Panc1 (cell line): ENCODE measurements around the gene ATIC. TPM values are rescaled to one million over a fixed set of nuclear protein-coding genes. Genes with fewer than 3 reads are reported as not detected.

Source experiments
- ATAC-seq: fragments of 200-7000 bp; cut with Tn5 transposase; 2 replicates; pipeline ENCODE4 v1.9.1; 2020; ENCODE audit warnings: mild to moderate bottlenecking, moderate library complexity
- BruUV-seq: library from RNA; stranded (reverse); fragments of 400-500 nt; replicated peaks from 2 replicates; lab custom pipeline; 2021; lab: Mats Ljungman, UMichigan
- CTCF ChIA-PET: fragments of 300-600 bp; sonication (Branson Sonifier 250); formaldehyde crosslinking; loops from one replicate; lab custom pipeline; 2022; ENCODE audit warnings: antibody characterized with exemption; lab: Charles Lee
- POLR2A ChIA-PET: fragments of 300-600 bp; sonication (Branson Sonifier 250); formaldehyde crosslinking; loops from one replicate; lab custom pipeline; 2022; ENCODE audit warnings: antibody characterized with exemption; lab: Charles Lee
- DNase-seq: peaks from one replicate; pipeline ENCODE4 v3.0.0-alpha.2; 2010; ENCODE audit warnings: low read depth, low spot score
- H3K27ac ChIP-seq: 2 replicates; pipeline ENCODE4 v1.5.1; 2011; ENCODE audit warnings: mild to moderate bottlenecking, low read length, inconsistent platforms
- H3K27me3 ChIP-seq: fragments of 200-500 bp; sonication (Bioruptor generic); 2 replicates; pipeline ENCODE4 v1.6.0; 2014; ENCODE audit warnings: low read length, inconsistent platforms; ENCODE audit not compliant: control insufficient read depth, insufficient read depth
- H3K36me3 ChIP-seq: fragments of 200-500 bp; sonication (Bioruptor generic); 2 replicates; pipeline ENCODE4 v1.5.1; 2014; ENCODE audit warnings: inconsistent platforms, mild to moderate bottlenecking, low read length, moderate library complexity; ENCODE audit not compliant: control insufficient read depth, insufficient read depth
- H3K4me1 ChIP-seq: 2 replicates; pipeline ENCODE4 v1.5.1; 2011; ENCODE audit warnings: inconsistent platforms, mild to moderate bottlenecking, low read length, moderate library complexity; ENCODE audit not compliant: control insufficient read depth, insufficient read depth
- H3K4me3 ChIP-seq, 2 experiments: 2 replicates each; pipeline ENCODE4 v1.5.1; 2011 to 2012; ENCODE audit warnings: low read depth in 2 of 2, low read length in 2 of 2, mild to moderate bottlenecking in 2 of 2, inconsistent platforms in 1 of 2, moderate library complexity in 1 of 2
- H3K9me3 ChIP-seq: fragments of 200-500 bp; sonication (Bioruptor generic); 2 replicates; pipeline ENCODE4 v1.5.1; 2014; ENCODE audit warnings: low read depth, mild to moderate bottlenecking, inconsistent platforms, low read length, moderate library complexity; ENCODE audit not compliant: control insufficient read depth, insufficient read depth
- CTCF ChIP-seq: fragments of 450-650 bp; IDR thresholded peaks from 2 replicates; pipeline ENCODE4 v1.5.1; 2017; ENCODE audit warnings: mild to moderate bottlenecking
- POLR2AphosphoS5 ChIP-seq: IDR thresholded peaks from 2 replicates; pipeline ENCODE4 v1.6.1; 2012; ENCODE audit warnings: mild to moderate bottlenecking, low read depth, low read length, moderate library complexity
- SIN3A ChIP-seq: IDR thresholded peaks from 2 replicates; pipeline ENCODE4 v1.6.1; 2012; ENCODE audit warnings: low read depth, mild to moderate bottlenecking, low read length, moderate library complexity, borderline replicate concordance; ENCODE audit not compliant: insufficient read depth
- TCF7L2 ChIP-seq: IDR thresholded peaks from 2 replicates; pipeline ENCODE4 v1.6.1; 2011; ENCODE audit warnings: mild to moderate bottlenecking, low read depth, low read length, inconsistent platforms
- in situ Hi-C: cut with HindIII; loops from 2 replicates; pipeline ENCODE4 v1.10.0; 2016; ENCODE audit warnings: low sequenced_read_pairs, low pct_unique_long_range_greater_than_20kb
- intact Hi-C: fragments of 100-400 bp; cut with micrococcal nuclease; formaldehyde crosslinking; loops from one replicate; pipeline ENCODE4 v1.10.0; 2022; ENCODE audit not compliant: unreplicated experiment
- total RNA-seq: library from RNA; stranded (reverse); gene quantifications from one replicate; pipeline ENCODE4 v1.2.1, GENCODE V29; 2021; ENCODE audit not compliant: unreplicated experiment
- TF ChIP-seq, protein P1 (sequence below), 2 experiments: IDR thresholded peaks; 2 replicates each; pipeline ENCODE4 v1.6.1; 2011 to 2012; ENCODE audit warnings: low read depth in 2 of 2, control low read depth in 1 of 2, low read length in 1 of 2, mild to moderate bottlenecking in 1 of 2, moderate library complexity in 1 of 2; ENCODE audit not compliant: insufficient read depth in 1 of 2

Gene ATIC
- total RNA-seq, 1 experiment from 2014 or later = 223 TPM

GRCh38 chr2:215314896-215315295 is 3.0 kb downstream of the ATIC start:
- ChIA-PET CTCF (no interaction called here), POLR2A (no interaction called here)
- DNase-seq (no peak), ATAC-seq (no peak)
- H3K36me3 ChIP-seq = peaks cover 28% of the 10 kb centered on the region
- H3K4me1 ChIP-seq = peaks cover 15% of the 10 kb centered on the region
- no peak overlapping the region for H3K4me3 ChIP-seq
- in situ Hi-C loops (no loop called here), intact Hi-C loops (no loop called here)
- BruUV-seq = no TSS peak
- H3K9me3 ChIP-seq = no peaks in the 10 kb centered on the region
- H3K27ac ChIP-seq = no peak overlapping the region
- TF ChIP-seq, protein P1, sequence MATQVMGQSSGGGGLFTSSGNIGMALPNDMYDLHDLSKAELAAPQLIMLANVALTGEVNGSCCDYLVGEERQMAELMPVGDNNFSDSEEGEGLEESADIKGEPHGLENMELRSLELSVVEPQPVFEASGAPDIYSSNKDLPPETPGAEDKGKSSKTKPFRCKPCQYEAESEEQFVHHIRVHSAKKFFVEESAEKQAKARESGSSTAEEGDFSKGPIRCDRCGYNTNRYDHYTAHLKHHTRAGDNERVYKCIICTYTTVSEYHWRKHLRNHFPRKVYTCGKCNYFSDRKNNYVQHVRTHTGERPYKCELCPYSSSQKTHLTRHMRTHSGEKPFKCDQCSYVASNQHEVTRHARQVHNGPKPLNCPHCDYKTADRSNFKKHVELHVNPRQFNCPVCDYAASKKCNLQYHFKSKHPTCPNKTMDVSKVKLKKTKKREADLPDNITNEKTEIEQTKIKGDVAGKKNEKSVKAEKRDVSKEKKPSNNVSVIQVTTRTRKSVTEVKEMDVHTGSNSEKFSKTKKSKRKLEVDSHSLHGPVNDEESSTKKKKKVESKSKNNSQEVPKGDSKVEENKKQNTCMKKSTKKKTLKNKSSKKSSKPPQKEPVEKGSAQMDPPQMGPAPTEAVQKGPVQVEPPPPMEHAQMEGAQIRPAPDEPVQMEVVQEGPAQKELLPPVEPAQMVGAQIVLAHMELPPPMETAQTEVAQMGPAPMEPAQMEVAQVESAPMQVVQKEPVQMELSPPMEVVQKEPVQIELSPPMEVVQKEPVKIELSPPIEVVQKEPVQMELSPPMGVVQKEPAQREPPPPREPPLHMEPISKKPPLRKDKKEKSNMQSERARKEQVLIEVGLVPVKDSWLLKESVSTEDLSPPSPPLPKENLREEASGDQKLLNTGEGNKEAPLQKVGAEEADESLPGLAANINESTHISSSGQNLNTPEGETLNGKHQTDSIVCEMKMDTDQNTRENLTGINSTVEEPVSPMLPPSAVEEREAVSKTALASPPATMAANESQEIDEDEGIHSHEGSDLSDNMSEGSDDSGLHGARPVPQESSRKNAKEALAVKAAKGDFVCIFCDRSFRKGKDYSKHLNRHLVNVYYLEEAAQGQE (IDR thresholded peaks at IDR 0.05; ENCODE audit: insufficient read depth in 1 of 2, low read depth in 2 of 2, low read length in 1 of 2) = no peak
- TF ChIP-seq POLR2AphosphoS5 (no peak), TCF7L2 (no peak), CTCF (no peak), SIN3A (no peak)
- H3K27me3 ChIP-seq = no peaks in the 10 kb centered on the region

- no peaks in the 10 kb centered on the region for H3K9me3 ChIP-seq
- in situ Hi-C loops (no loop called here), intact Hi-C loops (no loop called here)
- TF ChIP-seq TCF7L2 (no peak), CTCF (no peak), SIN3A (no peak), POLR2AphosphoS5 (no peak)
- TF ChIP-seq, protein P1 (IDR thresholded peaks at IDR 0.05; ENCODE audit: insufficient read depth in 1 of 2, low read depth in 2 of 2, low read length in 1 of 2) = no peak
- ATAC-seq = no peak
- ChIA-PET CTCF (no interaction called here), POLR2A (no interaction called here)
- no peak overlapping the region for H3K27ac ChIP-seq
- DNase-seq = no peak
- H3K4me3 ChIP-seq = no peak overlapping the region
- H3K4me1 ChIP-seq = peaks cover 14% of the 10 kb centered on the region
- H3K36me3 ChIP-seq = peaks cover 32% of the 10 kb centered on the region
- BruUV-seq = no TSS peak
- no peaks in the 10 kb centered on the region for H3K27me3 ChIP-seq
Measured at GRCh38 chr2:215315301-215315700, 3.4 kb downstream of the ATIC start.
